ENCODE measurements around the gene SLC17A9.

The SLC17A9 gene

GRCh38 chr20:62952373-62952967, at the start of gene SLC17A9:
Gene SLC17A9, plus strand, starts transcription at chr20:62952709. Its CDS starts 122 bp downstream, at chr20:62952831.
- DNase-seq: peak; percentile 93

- DNase-seq: no peak
Measured at GRCh38 chr20:62902926-62903615, 49.4 kb upstream of the SLC17A9 start.

- no peak for DNase-seq
Measured at GRCh38 chr20:62905536-62906117, 46.9 kb upstream of the SLC17A9 start.

- no peak for DNase-seq
Measured at GRCh38 chr20:62906209-62906608, 46.3 kb upstream of the SLC17A9 start.

- DNase-seq: no peak
Measured at GRCh38 chr20:62906647-62907375, 45.7 kb upstream of the SLC17A9 start.

- peak; percentile 54 for DNase-seq
Measured at GRCh38 chr20:62907384-62908317, 44.9 kb upstream of the SLC17A9 start.

- DNase-seq: no peak
Measured at GRCh38 chr20:62908971-62909791, 43.3 kb upstream of the SLC17A9 start.

- DNase-seq: no peak
Measured at GRCh38 chr20:62910217-62910766, 42.2 kb upstream of the SLC17A9 start.

- DNase-seq: no peak
Measured at GRCh38 chr20:62910777-62911497, 41.6 kb upstream of the SLC17A9 start.

GRCh38 chr20:62911701-62912280, 40.7 kb upstream of the SLC17A9 start:
- no peak for DNase-seq

- DNase-seq: no peak
Measured at GRCh38 chr20:62913043-62913630, 39.4 kb upstream of the SLC17A9 start.

- no peak for DNase-seq
Measured at GRCh38 chr20:62914436-62914835, 38.1 kb upstream of the SLC17A9 start.

GRCh38 chr20:62914970-62915457, 37.5 kb upstream of the SLC17A9 start:
- peak; percentile 66 for DNase-seq

- no peak for DNase-seq
Measured at GRCh38 chr20:62916703-62917476, 35.6 kb upstream of the SLC17A9 start.

GRCh38 chr20:62917720-62918119, 34.8 kb upstream of the SLC17A9 start:
- no peak for DNase-seq

- DNase-seq: no peak
Measured at GRCh38 chr20:62918147-62918546, 34.4 kb upstream of the SLC17A9 start.

GRCh38 chr20:62918831-62919230, 33.7 kb upstream of the SLC17A9 start:
- peak; percentile 49 for DNase-seq

- no peak for DNase-seq
Measured at GRCh38 chr20:62920039-62920645, 32.4 kb upstream of the SLC17A9 start.
